Neural cell (in vitro differentiated cells): ENCODE measurements around the gene IL15RA. TPM values are rescaled to one million over a fixed set of nuclear protein-coding genes. Genes with fewer than 3 reads are reported as not detected.

Experiments
- H2AFZ ChIP-seq: fragments of 200-600, 300-800 bp; sonication (generic), shearing (Covaris generic); 2 replicates; pipeline ENCODE4 v1.6.0; 2014; ENCODE audit warnings: low read depth, mild to moderate bottlenecking, antibody characterized with exemption, low read length, moderate library complexity
- H3F3A ChIP-seq: fragments of 200-600 bp; shearing (Covaris generic); 2 replicates; pipeline ENCODE4 v1.6.1; 2016; ENCODE audit warnings: mild to moderate bottlenecking, moderate library complexity, mixed read lengths, antibody characterized with exemption, low read length; ENCODE audit not compliant: insufficient read depth, poor library complexity, severe bottlenecking
- H3K27ac ChIP-seq: fragments of 200-600, 300-800 bp; sonication (generic), shearing (Covaris generic); 2 replicates; pipeline ENCODE4 v1.5.1; 2014; ENCODE audit warnings: mild to moderate bottlenecking, low read length, moderate library complexity
- H3K27me3 ChIP-seq: fragments of 300-800, 200-600 bp; sonication (generic), shearing (Covaris generic); 2 replicates; pipeline ENCODE4 v1.6.0; 2014; ENCODE audit warnings: mild to moderate bottlenecking, low read depth, low read length, moderate library complexity; ENCODE audit not compliant: insufficient read depth
- H3K36me3 ChIP-seq: fragments of 300-800, 200-600 bp; sonication (generic), shearing (Covaris generic); 2 replicates; pipeline ENCODE4 v1.5.1; 2014; ENCODE audit warnings: mild to moderate bottlenecking, antibody characterized with exemption, low read length, moderate library complexity; ENCODE audit not compliant: insufficient read depth
- H3K4me2 ChIP-seq: fragments of 300-800, 200-600 bp; sonication (generic), shearing (Covaris generic); 2 replicates; pipeline ENCODE4 v1.6.0; 2014; ENCODE audit warnings: mild to moderate bottlenecking, low read length
- H3K4me3 ChIP-seq: fragments of 300-800, 200-600 bp; sonication (generic), shearing (Covaris generic); 2 replicates; pipeline ENCODE4 v1.5.1; 2014; ENCODE audit warnings: mild to moderate bottlenecking, low read length, moderate library complexity
- H3K79me2 ChIP-seq: fragments of 200-600 bp; shearing (Covaris generic); replicated peaks from 2 replicates; pipeline ENCODE4 v1.6.0; 2014; ENCODE audit warnings: mild to moderate bottlenecking, low read length, moderate library complexity; ENCODE audit not compliant: insufficient read depth
- H3K9ac ChIP-seq: fragments of 300-800, 200-600 bp; sonication (generic), shearing (Covaris generic); 2 replicates; pipeline ENCODE4 v1.6.1; 2016; ENCODE audit warnings: mild to moderate bottlenecking, low read length, mixed read lengths
- H3K9me2 ChIP-seq: fragments of 200-600 bp; shearing (Covaris generic); 2 replicates; pipeline ENCODE4 v1.6.1; 2016; ENCODE audit warnings: mild to moderate bottlenecking, low read length, mixed read lengths; ENCODE audit not compliant: insufficient read depth
- H3K9me3 ChIP-seq: fragments of 200-600, 300-800 bp; sonication (generic), shearing (Covaris generic); 2 replicates; pipeline ENCODE4 v1.6.1; 2016; ENCODE audit warnings: mild to moderate bottlenecking, mixed run types, low read length, moderate library complexity, mixed read lengths
- H4K20me1 ChIP-seq: fragments of 200-600 bp; shearing (Covaris generic); 2 replicates; pipeline ENCODE4 v1.6.1; 2016; ENCODE audit warnings: mild to moderate bottlenecking, mixed run types; ENCODE audit not compliant: insufficient read depth
- CTCF ChIP-seq: fragments of 450-650 bp; IDR thresholded peaks from 2 replicates; pipeline ENCODE4 v1.5.1; 2014; ENCODE audit warnings: antibody characterized with exemption, mild to moderate bottlenecking, moderate library complexity; ENCODE audit not compliant: poor library complexity, severe bottlenecking
- EP300 ChIP-seq: fragments of 450-650 bp; conservative IDR thresholded peaks from 2 replicates; pipeline ENCODE4 v1.6.1; 2014; ENCODE audit warnings: antibody characterized with exemption, mild to moderate bottlenecking, moderate library complexity; ENCODE audit not compliant: poor library complexity, severe bottlenecking
- EZH2 ChIP-seq: fragments of 200-600, 300-800 bp; shearing (Covaris generic), sonication (generic); IDR thresholded peaks from 2 replicates; pipeline ENCODE4 v1.6.1; 2014; ENCODE audit warnings: antibody characterized with exemption, low read length, borderline replicate concordance, mild to moderate bottlenecking; ENCODE audit not compliant: insufficient read depth, poor library complexity, severe bottlenecking
- MXI1 ChIP-seq: fragments of 450-650 bp; conservative IDR thresholded peaks from 2 replicates; pipeline ENCODE4 v1.6.1; 2014; ENCODE audit warnings: antibody characterized with exemption, mild to moderate bottlenecking; ENCODE audit not compliant: poor library complexity, severe bottlenecking
- POLR2AphosphoS5 ChIP-seq: IDR thresholded peaks from 2 replicates; pipeline ENCODE4 v1.6.1; 2012
- RAD21 ChIP-seq: fragments of 450-650 bp; conservative IDR thresholded peaks from 2 replicates; pipeline ENCODE4 v1.6.1; 2014; ENCODE audit warnings: antibody characterized with exemption, mild to moderate bottlenecking, moderate library complexity
- REST ChIP-seq: IDR thresholded peaks from 2 replicates; pipeline ENCODE4 v1.6.1; 2012; ENCODE audit warnings: borderline replicate concordance
- SMC3 ChIP-seq: fragments of 450-650 bp; conservative IDR thresholded peaks from 2 replicates; pipeline ENCODE4 v1.6.1; 2014; ENCODE audit warnings: antibody characterized with exemption, mild to moderate bottlenecking, moderate library complexity; ENCODE audit not compliant: poor library complexity
- TAF1 ChIP-seq: IDR thresholded peaks from 2 replicates; pipeline ENCODE4 v1.6.1; 2012; ENCODE audit warnings: low read depth
- polyA plus RNA-seq: library from polyadenylated mRNA; depleted of rRNA; stranded (reverse); fragments of >200 nt; gene quantifications from 2 replicates; pipeline ENCODE4 v1.2.3, GENCODE V29; 2014

IL15RA gene
- polyA plus RNA-seq, 1 donor from 2014 or later, result not detected

- no peak for TF ChIP-seq CTCF
- no peak for TF ChIP-seq MXI1
- TF ChIP-seq TAF1, result no peak
- no peak for TF ChIP-seq RAD21
- TF ChIP-seq SMC3, result no peak
- TF ChIP-seq POLR2AphosphoS5, result no peak
- no peak for TF ChIP-seq EZH2
- TF ChIP-seq EP300, result no peak
- no peak for TF ChIP-seq REST
- H3K4me3 ChIP-seq, result no peak overlapping the region
- H3F3A ChIP-seq, result no peaks in the 10 kb centered on the region
- no peak overlapping the region for H3K4me2 ChIP-seq
- H3K9me3 ChIP-seq, result no peaks in the 10 kb centered on the region
- no peaks in the 10 kb centered on the region for H3K79me2 ChIP-seq
- no peak overlapping the region for H2AFZ ChIP-seq
- no peaks in the 10 kb centered on the region for H3K27me3 ChIP-seq
- H3K9ac ChIP-seq, result no peak overlapping the region
- H3K9me2 ChIP-seq, result no peaks in the 10 kb centered on the region
- H4K20me1 ChIP-seq, result no peaks in the 10 kb centered on the region
- H3K27ac ChIP-seq, result no peak overlapping the region
- no peaks in the 10 kb centered on the region for H3K36me3 ChIP-seq
Measured at GRCh38 chr10:5942474-5942873, 34.9 kb downstream of the IL15RA start.

GRCh38 chr10:5942001-5942400, 35.3 kb downstream of the IL15RA start:
- H3K4me3 ChIP-seq, result no peak overlapping the region

More at GRCh38 chr10:5942001-5942400, 35.3 kb downstream of the IL15RA start:
- no peak overlapping the region for H3K9ac ChIP-seq
- no peaks in the 10 kb centered on the region for H3K9me2 ChIP-seq
- H3K79me2 ChIP-seq, result no peaks in the 10 kb centered on the region
- H3K27ac ChIP-seq, result no peak overlapping the region
- no peaks in the 10 kb centered on the region for H3K36me3 ChIP-seq
- H3F3A ChIP-seq, result no peaks in the 10 kb centered on the region
- no peak overlapping the region for H3K4me2 ChIP-seq
- TF ChIP-seq CTCF, result no peak
- TF ChIP-seq EZH2, result no peak
- no peak for TF ChIP-seq EP300
- no peak for TF ChIP-seq POLR2AphosphoS5
- TF ChIP-seq TAF1, result no peak
- no peak for TF ChIP-seq RAD21
- TF ChIP-seq REST, result no peak
- TF ChIP-seq MXI1, result no peak
- no peak for TF ChIP-seq SMC3
- no peaks in the 10 kb centered on the region for H3K9me3 ChIP-seq
- H3K27me3 ChIP-seq, result no peaks in the 10 kb centered on the region
- H4K20me1 ChIP-seq, result no peaks in the 10 kb centered on the region
- H2AFZ ChIP-seq, result no peak overlapping the region
